Activated CD8-positive, alpha-beta T cell treated with anti-CD3 and anti-CD28 coated beads for 36 hours (primary cell): ENCODE data around the gene SAPCD1. TPM values are rescaled to one million over a fixed set of nuclear protein-coding genes. Genes with fewer than 3 reads are reported as not detected.

Experiments
- ATAC-seq: fragments of 200-7000 bp; cut with Tn5 transposase; one replicate; pipeline ENCODE4 v1.10.0; 2021; ENCODE audit warnings: mild to moderate bottlenecking, moderate library complexity
- CTCF ChIA-PET: fragments of 350-600 bp; sonication (Branson Sonifier 250); formaldehyde crosslinking; loops from one replicate; lab custom pipeline; 2021; ENCODE audit warnings: antibody characterized with exemption; lab: Charles Lee
- POLR2A ChIA-PET: fragments of 350-600 bp; sonication (Branson Sonifier 250); formaldehyde crosslinking; loops from one replicate; lab custom pipeline; 2021; ENCODE audit warnings: antibody characterized with exemption; lab: Charles Lee
- DNase-seq: peaks from one replicate; pipeline ENCODE4 v3.0.0-alpha.2; 2020
- H3K27ac Mint-ChIP-seq: one replicate; pipeline ENCODE4 v1.8.0; 2021; ENCODE audit warnings: mild to moderate bottlenecking, mixed read lengths
- H3K27me3 Mint-ChIP-seq: one replicate; pipeline ENCODE4 v1.8.0; 2021; ENCODE audit warnings: mixed read lengths
- H3K36me3 Mint-ChIP-seq: one replicate; pipeline ENCODE4 v1.8.0; 2021; ENCODE audit warnings: low read depth, mixed read lengths
- H3K4me1 Mint-ChIP-seq: one replicate; pipeline ENCODE4 v1.8.0; 2021; ENCODE audit warnings: low read depth, mixed read lengths
- H3K4me3 Mint-ChIP-seq: one replicate; pipeline ENCODE4 v1.8.0; 2021; ENCODE audit warnings: mild to moderate bottlenecking, moderate library complexity, mixed read lengths
- H3K9me3 Mint-ChIP-seq: one replicate; pipeline ENCODE4 v1.8.0; 2021; ENCODE audit warnings: mixed read lengths
- CTCF ChIP-seq: fragments of 200-600 bp; IDR thresholded peaks from one replicate; pipeline ENCODE4 v1.8.0; 2022; ENCODE audit warnings: antibody characterized with exemption, mild to moderate bottlenecking
- intact Hi-C: fragments of 100-400 bp; cut with micrococcal nuclease; formaldehyde crosslinking; loops from one replicate; pipeline ENCODE4 v1.10.0; 2022
- total RNA-seq, 2 experiments: library from RNA; stranded (reverse); gene quantifications; one replicate each; pipeline ENCODE4 v1.2.3, GENCODE V29; 2021

SAPCD1 gene
- total RNA-seq, 2 experiments from 2014 or later, result 13.6 to 18.7 TPM

- Mint-ChIP-seq H3K27me3 (no peaks in the 10 kb centered on the region), H3K4me1 (peaks cover 15% of the 10 kb centered on the region), H3K9me3 (no peaks in the 10 kb centered on the region), H3K4me3 (no peak overlapping the region), H3K36me3 (peaks cover 48% of the 10 kb centered on the region), H3K27ac (no peak overlapping the region)
- no peak for TF ChIP-seq CTCF
- ATAC-seq (no peak), DNase-seq (no peak)
- intact Hi-C loops, result no loop called here
- ChIA-PET POLR2A (interaction anchor here (0.6 to 1.3 kb wide), 5 partner anchors 13 to 59 kb away, joined by 3 to 7 read pairs (median 3); no protein-coding TSS in a partner anchor), CTCF (interaction anchor here (4.2 to 5.5 kb wide), 2 partner anchors 9 to 12 kb away, joined by 26 to 34 read pairs; no protein-coding TSS in a partner anchor)
Measured at GRCh38 chr6:31781244-31782125, 19.0 kb downstream of the SAPCD1 start.

- Mint-ChIP-seq H3K27me3 (no peaks in the 10 kb centered on the region), H3K27ac (no peak overlapping the region), H3K4me1 (peaks cover 7% of the 10 kb centered on the region), H3K4me3 (no peak overlapping the region), H3K36me3 (peaks cover 50% of the 10 kb centered on the region), H3K9me3 (no peaks in the 10 kb centered on the region)
- CTCF ChIA-PET, result interaction anchor here (3.2 to 5.5 kb wide), 2 partner anchors 8 to 13 kb away, joined by 11 to 34 read pairs; partner anchors contain the start of gene VARS1
- ATAC-seq (no peak), DNase-seq (no peak)
- TF ChIP-seq CTCF, result no peak
- POLR2A ChIA-PET, result no interaction called here
- intact Hi-C loops, result no loop called here
Measured at GRCh38 chr6:31782126-31782855, 19.8 kb downstream of the SAPCD1 start.

GRCh38 chr6:31784098-31784925, 21.9 kb downstream of the SAPCD1 start:
- DNase-seq, result no peak
- TF ChIP-seq CTCF, result no peak
- ChIA-PET CTCF (interaction anchor here (2.5 to 3.2 kb wide), 2 partner anchors 11 to 15 kb away, joined by 11 to 16 read pairs; partner anchors contain the start of gene VARS1), POLR2A (interaction anchor here (0.8 to 1.7 kb wide), 3 partner anchors 11 to 25 kb away, joined by 3 to 7 read pairs (median 5); partner anchors contain the start of gene VARS1)
- intact Hi-C loops, result no loop called here
- H3K36me3 Mint-ChIP-seq, result peaks cover 40% of the 10 kb centered on the region
- H3K27ac Mint-ChIP-seq, result no peak overlapping the region
- no peaks in the 10 kb centered on the region for H3K9me3 Mint-ChIP-seq
- no peak for ATAC-seq
- H3K4me3 Mint-ChIP-seq, result no peak overlapping the region
- no peaks in the 10 kb centered on the region for H3K27me3 Mint-ChIP-seq
- no peaks in the 10 kb centered on the region for H3K4me1 Mint-ChIP-seq

GRCh38 chr6:31785475-31785874, 23.0 kb downstream of the SAPCD1 start:
- ATAC-seq, result no peak
- Mint-ChIP-seq H3K36me3 (peaks cover 43% of the 10 kb centered on the region), H3K4me3 (no peak overlapping the region), H3K9me3 (no peaks in the 10 kb centered on the region), H3K27ac (no peak overlapping the region), H3K27me3 (no peaks in the 10 kb centered on the region), H3K4me1 (peaks cover 2% of the 10 kb centered on the region)
- no peak for TF ChIP-seq CTCF
- DNase-seq, result no peak
- POLR2A ChIA-PET, result interaction anchor here (1.1 to 1.7 kb wide), 2 partner anchors 10 to 44 kb away, joined by 3 to 7 read pairs; partner anchors contain the start of gene VARS1
- intact Hi-C loops, result no loop called here
- CTCF ChIA-PET, result interaction anchor here (1.3 to 3.2 kb wide), 3 partner anchors 10 to 16 kb away, joined by 8 to 16 read pairs (median 11); partner anchors contain the start of gene VARS1
